Neural crest cell (in vitro differentiated cells): ENCODE data around the gene PFAS. TPM values are rescaled to one million over a fixed set of nuclear protein-coding genes. Genes with fewer than 3 reads are reported as not detected.
A peak's percentile ranks its signal among the peaks of the same experiment; 100 is the strongest.
"Not testable (repeated sequence)": the region's sequence is repeated elsewhere in the genome, so short reads cannot be mapped to it uniquely, and the experiment has no call there.

ENCODE experiments used
- DNase-seq: peaks from one replicate; pipeline ENCODE4 v3.0.0; 2021; ENCODE audit warnings: low read depth, mixed read lengths, low spot score
- H3K27ac Mint-ChIP-seq: one replicate; pipeline ENCODE4 v1.8.0; 2021; ENCODE audit warnings: mild to moderate bottlenecking, mixed read lengths; ENCODE audit not compliant: unreplicated experiment
- H3K27me3 Mint-ChIP-seq: 2 replicates; pipeline ENCODE4 v1.8.0; 2021; ENCODE audit warnings: low read depth, mild to moderate bottlenecking, mixed read lengths
- H3K36me3 Mint-ChIP-seq: 2 replicates; pipeline ENCODE4 v1.8.0; 2021; ENCODE audit warnings: low read depth, mild to moderate bottlenecking, mixed read lengths
- H3K4me1 Mint-ChIP-seq: 2 replicates; pipeline ENCODE4 v1.8.0; 2021; ENCODE audit warnings: mixed read lengths
- H3K4me3 Mint-ChIP-seq: one replicate; pipeline ENCODE4 v1.8.0; 2021; ENCODE audit warnings: mild to moderate bottlenecking, mixed read lengths
- H3K9me3 Mint-ChIP-seq: 2 replicates; pipeline ENCODE4 v1.8.0; 2021; ENCODE audit warnings: mixed read lengths
- total RNA-seq: library from RNA; stranded (reverse); gene quantifications from 2 replicates; pipeline ENCODE4 v1.2.1, GENCODE V29; 2021
- TF ChIP-seq, protein P1 (sequence below): fragments of 200-600 bp; sonication (generic); conservative IDR thresholded peaks from 2 replicates; pipeline ENCODE4 v1.5.0; 2021; ENCODE audit warnings: antibody characterized with exemption, mild to moderate bottlenecking

The PFAS gene
- total RNA-seq, 1 donor from 2014 or later: 201 TPM

DNA sequence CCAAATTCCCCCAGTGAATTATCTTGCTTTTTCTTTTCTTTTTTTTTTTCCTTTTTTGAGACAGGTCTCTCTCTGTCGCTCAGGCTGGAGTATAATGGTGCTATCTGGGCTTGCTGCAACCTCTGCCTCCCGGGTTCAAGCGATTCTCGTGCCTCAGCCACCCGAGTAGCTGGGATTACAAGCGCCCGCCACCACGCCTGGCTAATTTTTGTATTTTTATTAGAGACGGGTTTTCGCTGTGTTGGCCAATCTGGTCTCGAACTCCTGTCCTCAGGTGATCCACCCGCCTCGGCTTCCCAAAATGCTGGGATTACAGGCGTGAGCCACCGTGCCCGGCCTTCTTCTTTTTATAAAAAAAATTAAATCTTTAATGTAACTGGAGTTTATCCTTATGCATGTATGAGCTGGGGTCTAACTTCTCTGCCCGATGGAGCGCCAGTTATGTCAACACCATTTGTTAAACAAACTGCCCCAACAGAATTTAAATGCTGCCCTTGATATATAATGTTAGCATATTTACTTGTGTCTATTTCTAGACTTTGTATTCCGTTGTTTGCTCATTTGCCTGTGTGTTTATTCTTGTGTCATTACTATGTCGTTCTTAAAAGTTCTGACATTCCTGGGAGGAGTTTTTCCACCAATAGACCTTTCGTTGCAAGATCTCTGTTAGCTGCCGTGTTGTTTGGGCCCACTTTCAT, 38.2 kb upstream of the PFAS start:
- no peak for DNase-seq
- H3K9me3 Mint-ChIP-seq: no peaks in the 10 kb centered on the region
- H3K36me3 Mint-ChIP-seq: peaks cover 11% of the 10 kb centered on the region

GRCh38 chr17:8212312-8213180, 36.5 kb upstream of the PFAS start:
- Mint-ChIP-seq H3K27me3 (peaks cover 2% of the 10 kb centered on the region), H3K9me3 (no peaks in the 10 kb centered on the region), H3K4me1 (peaks cover 24% of the 10 kb centered on the region), H3K27ac (no peak overlapping the region), H3K4me3 (no peak overlapping the region), H3K36me3 (no peaks in the 10 kb centered on the region)
- DNase-seq: no peak
- TF ChIP-seq, protein P1, sequence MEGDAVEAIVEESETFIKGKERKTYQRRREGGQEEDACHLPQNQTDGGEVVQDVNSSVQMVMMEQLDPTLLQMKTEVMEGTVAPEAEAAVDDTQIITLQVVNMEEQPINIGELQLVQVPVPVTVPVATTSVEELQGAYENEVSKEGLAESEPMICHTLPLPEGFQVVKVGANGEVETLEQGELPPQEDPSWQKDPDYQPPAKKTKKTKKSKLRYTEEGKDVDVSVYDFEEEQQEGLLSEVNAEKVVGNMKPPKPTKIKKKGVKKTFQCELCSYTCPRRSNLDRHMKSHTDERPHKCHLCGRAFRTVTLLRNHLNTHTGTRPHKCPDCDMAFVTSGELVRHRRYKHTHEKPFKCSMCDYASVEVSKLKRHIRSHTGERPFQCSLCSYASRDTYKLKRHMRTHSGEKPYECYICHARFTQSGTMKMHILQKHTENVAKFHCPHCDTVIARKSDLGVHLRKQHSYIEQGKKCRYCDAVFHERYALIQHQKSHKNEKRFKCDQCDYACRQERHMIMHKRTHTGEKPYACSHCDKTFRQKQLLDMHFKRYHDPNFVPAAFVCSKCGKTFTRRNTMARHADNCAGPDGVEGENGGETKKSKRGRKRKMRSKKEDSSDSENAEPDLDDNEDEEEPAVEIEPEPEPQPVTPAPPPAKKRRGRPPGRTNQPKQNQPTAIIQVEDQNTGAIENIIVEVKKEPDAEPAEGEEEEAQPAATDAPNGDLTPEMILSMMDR: no peak

More for the DNA sequence above, 38.2 kb upstream of the PFAS start:
- H3K27ac Mint-ChIP-seq: peak overlapping the region; percentile 90
- TF ChIP-seq, protein P1: no peak
- H3K27me3 Mint-ChIP-seq: peaks cover under 1% of the 10 kb centered on the region
- peak overlapping the region; percentile 95 for H3K4me3 Mint-ChIP-seq
- peaks cover 34% of the 10 kb centered on the region for H3K4me1 Mint-ChIP-seq

GRCh38 chr17:8214000-8214399, 35.1 kb upstream of the PFAS start:
- peaks cover 24% of the 10 kb centered on the region for H3K4me1 Mint-ChIP-seq
- not testable (repeated sequence) for H3K36me3 Mint-ChIP-seq, DNase-seq, H3K27ac Mint-ChIP-seq, H3K9me3 Mint-ChIP-seq, H3K27me3 Mint-ChIP-seq
- H3K4me3 Mint-ChIP-seq: peak overlapping the region; percentile 61

GRCh38 chr17:8220783-8221662, 28.1 kb upstream of the PFAS start:
- H3K36me3 Mint-ChIP-seq: peaks cover 11% of the 10 kb centered on the region
- H3K9me3 Mint-ChIP-seq: peaks cover 7% of the 10 kb centered on the region
- DNase-seq: peak; percentile 94
- peaks cover 39% of the 10 kb centered on the region for H3K27me3 Mint-ChIP-seq
- H3K4me1 Mint-ChIP-seq: peaks cover 48% of the 10 kb centered on the region
- TF ChIP-seq, protein P1: no peak
- H3K27ac Mint-ChIP-seq: peak overlapping the region; percentile 99
- H3K4me3 Mint-ChIP-seq: peak overlapping the region; percentile 97

DNA sequence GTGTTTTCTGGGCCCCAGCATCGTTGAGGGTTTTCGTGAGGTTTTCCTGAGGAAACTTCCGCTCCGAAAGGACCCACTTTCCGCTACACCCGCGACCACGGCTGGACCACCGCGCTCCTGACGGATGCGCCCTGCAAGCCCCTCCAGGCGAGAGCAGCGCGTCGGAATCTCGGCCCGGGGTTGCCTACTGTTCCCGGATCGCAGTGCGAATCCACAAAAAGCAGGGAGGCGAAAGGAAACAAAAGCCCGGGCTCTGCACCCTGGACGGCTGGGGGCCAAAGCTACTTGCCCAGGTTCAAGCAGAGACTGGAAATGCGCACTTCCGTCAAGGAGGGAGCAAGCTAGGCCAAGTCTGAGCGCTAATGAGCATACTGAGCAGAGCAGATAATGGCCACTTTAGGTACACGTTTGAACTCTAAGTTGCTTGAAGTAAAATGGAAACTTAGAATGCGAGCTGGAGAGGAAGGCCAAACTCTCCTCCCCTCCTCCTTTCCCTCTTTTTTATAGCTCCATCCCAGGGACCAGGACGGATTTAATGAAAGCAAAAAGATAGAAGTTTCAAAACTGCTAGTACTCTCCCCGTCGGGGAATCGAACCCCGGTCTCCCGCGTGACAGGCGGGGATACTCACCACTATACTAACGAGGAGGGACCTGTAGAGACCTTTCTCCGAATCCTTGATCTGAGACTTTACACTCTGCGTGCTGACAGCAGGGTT, 27.3 kb upstream of the PFAS start:
- TF ChIP-seq, protein P1: no peak
- DNase-seq: peak; percentile 95
- H3K27me3 Mint-ChIP-seq: peaks cover 46% of the 10 kb centered on the region
- H3K4me3 Mint-ChIP-seq: peak overlapping the region; percentile 97
- H3K36me3 Mint-ChIP-seq: peaks cover 17% of the 10 kb centered on the region
- H3K9me3 Mint-ChIP-seq: peaks cover 9% of the 10 kb centered on the region
- H3K27ac Mint-ChIP-seq: peak overlapping the region; percentile 99
- H3K4me1 Mint-ChIP-seq: peaks cover 56% of the 10 kb centered on the region
